Liver (tissue), 3 donors: ENCODE data around the gene TSHZ2.

ENCODE experiments used
- FOXA1 ChIP-seq: IDR thresholded peaks from 2 replicates; pipeline ENCODE4 v1.6.1; 2016; ENCODE audit warnings: antibody characterized with exemption
- JUND ChIP-seq, 2 donors: IDR thresholded peaks; 2 replicates each; pipeline ENCODE4 v1.6.1; 2016; ENCODE audit warnings: antibody characterized with exemption in 2 of 2
- RAD21 ChIP-seq, 2 donors: IDR thresholded peaks; 2 replicates each; pipeline ENCODE4 v1.6.1; 2016; ENCODE audit warnings: antibody characterized with exemption in 2 of 2, mild to moderate bottlenecking in 2 of 2
- RXRA ChIP-seq, 2 donors: IDR thresholded peaks; 2 replicates each; pipeline ENCODE4 v1.6.1; 2017 to 2018; ENCODE audit warnings: antibody characterized with exemption in 2 of 2, mild to moderate bottlenecking in 1 of 2
- SP1 ChIP-seq: IDR thresholded peaks from 2 replicates; pipeline ENCODE4 v1.6.1; 2018; ENCODE audit warnings: antibody characterized with exemption, mild to moderate bottlenecking
- TAF1 ChIP-seq: conservative IDR thresholded peaks from 2 replicates; pipeline ENCODE4 v1.6.1; 2016; ENCODE audit warnings: antibody characterized with exemption, mild to moderate bottlenecking
- YY1 ChIP-seq: IDR thresholded peaks from 2 replicates; pipeline ENCODE4 v1.6.1; 2016; ENCODE audit warnings: antibody characterized with exemption, mild to moderate bottlenecking
- TF ChIP-seq, protein P1 (sequence below): fragments of 150-350 bp; IDR thresholded peaks from 2 replicates; pipeline ENCODE4 v1.5.1; 2017; ENCODE audit warnings: improper control_type of control experiment, low read depth, low read length; ENCODE audit not compliant: missing input control
- TF ChIP-seq, protein P2 (sequence below): IDR thresholded peaks from 2 replicates; pipeline ENCODE4 v1.6.1; 2016; ENCODE audit warnings: antibody characterized with exemption, mild to moderate bottlenecking
- TF ChIP-seq, protein P3 (sequence below): IDR thresholded peaks from 2 replicates; pipeline ENCODE4 v1.6.1; 2016; ENCODE audit warnings: antibody characterized with exemption
- TF ChIP-seq, protein P4 (sequence below): IDR thresholded peaks from 2 replicates; pipeline ENCODE4 v1.6.1; 2016; ENCODE audit warnings: antibody characterized with exemption
- donor health status: healthy.
- donor health status: healthy.

DNA sequence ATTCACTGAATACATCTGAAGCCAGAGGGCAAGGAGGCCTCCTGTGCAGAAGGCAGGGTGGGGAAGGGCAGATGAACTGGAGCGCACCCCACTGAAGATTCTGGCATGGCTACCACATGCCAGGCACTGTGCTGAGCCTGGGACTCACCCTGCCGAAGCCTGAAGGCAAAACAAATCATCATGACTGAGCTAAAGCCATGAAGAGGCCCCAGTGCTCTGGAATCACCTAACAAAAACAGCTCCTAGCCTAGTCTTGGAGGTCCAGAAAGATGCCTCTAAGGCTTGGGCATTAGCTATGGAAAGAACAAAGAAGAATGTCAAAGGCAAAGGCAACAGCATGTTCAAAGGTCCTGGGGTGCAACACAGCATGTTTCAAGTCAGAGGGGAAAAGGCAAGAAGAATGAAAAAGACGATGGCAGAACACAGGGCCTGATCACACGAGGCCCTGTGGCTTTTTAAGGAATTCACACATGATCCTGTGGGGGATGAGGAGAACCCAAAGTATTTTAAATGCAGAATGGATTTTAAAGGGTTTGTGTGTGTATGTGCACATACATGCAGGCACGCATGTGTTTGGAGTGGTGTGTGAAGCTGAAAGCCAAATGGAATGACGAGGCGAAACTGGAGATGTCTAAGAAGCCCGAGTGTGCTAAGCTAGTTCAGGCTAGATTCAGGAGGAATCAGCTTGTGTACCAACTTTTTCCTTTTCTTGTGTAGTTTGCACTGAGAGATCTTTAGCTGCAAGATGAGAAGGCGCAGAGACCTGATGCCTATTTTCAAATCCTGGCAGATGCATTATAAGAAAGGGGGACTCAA lies 360.1 kb downstream of the TSHZ2 start:
- TF ChIP-seq, protein P1, sequence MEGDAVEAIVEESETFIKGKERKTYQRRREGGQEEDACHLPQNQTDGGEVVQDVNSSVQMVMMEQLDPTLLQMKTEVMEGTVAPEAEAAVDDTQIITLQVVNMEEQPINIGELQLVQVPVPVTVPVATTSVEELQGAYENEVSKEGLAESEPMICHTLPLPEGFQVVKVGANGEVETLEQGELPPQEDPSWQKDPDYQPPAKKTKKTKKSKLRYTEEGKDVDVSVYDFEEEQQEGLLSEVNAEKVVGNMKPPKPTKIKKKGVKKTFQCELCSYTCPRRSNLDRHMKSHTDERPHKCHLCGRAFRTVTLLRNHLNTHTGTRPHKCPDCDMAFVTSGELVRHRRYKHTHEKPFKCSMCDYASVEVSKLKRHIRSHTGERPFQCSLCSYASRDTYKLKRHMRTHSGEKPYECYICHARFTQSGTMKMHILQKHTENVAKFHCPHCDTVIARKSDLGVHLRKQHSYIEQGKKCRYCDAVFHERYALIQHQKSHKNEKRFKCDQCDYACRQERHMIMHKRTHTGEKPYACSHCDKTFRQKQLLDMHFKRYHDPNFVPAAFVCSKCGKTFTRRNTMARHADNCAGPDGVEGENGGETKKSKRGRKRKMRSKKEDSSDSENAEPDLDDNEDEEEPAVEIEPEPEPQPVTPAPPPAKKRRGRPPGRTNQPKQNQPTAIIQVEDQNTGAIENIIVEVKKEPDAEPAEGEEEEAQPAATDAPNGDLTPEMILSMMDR = no peak
- TF ChIP-seq JUND (IDR thresholded peaks at IDR 0.05) (no peak), TAF1 (no peak), YY1 (no peak), SP1 (no peak), RAD21 (IDR thresholded peaks at IDR 0.05) (no peak), RXRA (IDR thresholded peaks at IDR 0.05) (no peak), FOXA1 (no peak)
- TF ChIP-seq, protein P2, sequence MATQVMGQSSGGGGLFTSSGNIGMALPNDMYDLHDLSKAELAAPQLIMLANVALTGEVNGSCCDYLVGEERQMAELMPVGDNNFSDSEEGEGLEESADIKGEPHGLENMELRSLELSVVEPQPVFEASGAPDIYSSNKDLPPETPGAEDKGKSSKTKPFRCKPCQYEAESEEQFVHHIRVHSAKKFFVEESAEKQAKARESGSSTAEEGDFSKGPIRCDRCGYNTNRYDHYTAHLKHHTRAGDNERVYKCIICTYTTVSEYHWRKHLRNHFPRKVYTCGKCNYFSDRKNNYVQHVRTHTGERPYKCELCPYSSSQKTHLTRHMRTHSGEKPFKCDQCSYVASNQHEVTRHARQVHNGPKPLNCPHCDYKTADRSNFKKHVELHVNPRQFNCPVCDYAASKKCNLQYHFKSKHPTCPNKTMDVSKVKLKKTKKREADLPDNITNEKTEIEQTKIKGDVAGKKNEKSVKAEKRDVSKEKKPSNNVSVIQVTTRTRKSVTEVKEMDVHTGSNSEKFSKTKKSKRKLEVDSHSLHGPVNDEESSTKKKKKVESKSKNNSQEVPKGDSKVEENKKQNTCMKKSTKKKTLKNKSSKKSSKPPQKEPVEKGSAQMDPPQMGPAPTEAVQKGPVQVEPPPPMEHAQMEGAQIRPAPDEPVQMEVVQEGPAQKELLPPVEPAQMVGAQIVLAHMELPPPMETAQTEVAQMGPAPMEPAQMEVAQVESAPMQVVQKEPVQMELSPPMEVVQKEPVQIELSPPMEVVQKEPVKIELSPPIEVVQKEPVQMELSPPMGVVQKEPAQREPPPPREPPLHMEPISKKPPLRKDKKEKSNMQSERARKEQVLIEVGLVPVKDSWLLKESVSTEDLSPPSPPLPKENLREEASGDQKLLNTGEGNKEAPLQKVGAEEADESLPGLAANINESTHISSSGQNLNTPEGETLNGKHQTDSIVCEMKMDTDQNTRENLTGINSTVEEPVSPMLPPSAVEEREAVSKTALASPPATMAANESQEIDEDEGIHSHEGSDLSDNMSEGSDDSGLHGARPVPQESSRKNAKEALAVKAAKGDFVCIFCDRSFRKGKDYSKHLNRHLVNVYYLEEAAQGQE = no peak
- TF ChIP-seq, protein P3, sequence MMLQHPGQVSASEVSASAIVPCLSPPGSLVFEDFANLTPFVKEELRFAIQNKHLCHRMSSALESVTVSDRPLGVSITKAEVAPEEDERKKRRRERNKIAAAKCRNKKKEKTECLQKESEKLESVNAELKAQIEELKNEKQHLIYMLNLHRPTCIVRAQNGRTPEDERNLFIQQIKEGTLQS = no peak
- TF ChIP-seq, protein P4, sequence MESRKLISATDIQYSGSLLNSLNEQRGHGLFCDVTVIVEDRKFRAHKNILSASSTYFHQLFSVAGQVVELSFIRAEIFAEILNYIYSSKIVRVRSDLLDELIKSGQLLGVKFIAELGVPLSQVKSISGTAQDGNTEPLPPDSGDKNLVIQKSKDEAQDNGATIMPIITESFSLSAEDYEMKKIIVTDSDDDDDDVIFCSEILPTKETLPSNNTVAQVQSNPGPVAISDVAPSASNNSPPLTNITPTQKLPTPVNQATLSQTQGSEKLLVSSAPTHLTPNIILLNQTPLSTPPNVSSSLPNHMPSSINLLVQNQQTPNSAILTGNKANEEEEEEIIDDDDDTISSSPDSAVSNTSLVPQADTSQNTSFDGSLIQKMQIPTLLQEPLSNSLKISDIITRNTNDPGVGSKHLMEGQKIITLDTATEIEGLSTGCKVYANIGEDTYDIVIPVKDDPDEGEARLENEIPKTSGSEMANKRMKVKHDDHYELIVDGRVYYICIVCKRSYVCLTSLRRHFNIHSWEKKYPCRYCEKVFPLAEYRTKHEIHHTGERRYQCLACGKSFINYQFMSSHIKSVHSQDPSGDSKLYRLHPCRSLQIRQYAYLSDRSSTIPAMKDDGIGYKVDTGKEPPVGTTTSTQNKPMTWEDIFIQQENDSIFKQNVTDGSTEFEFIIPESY = no peak
